ENCODE measurements around the gene ARHGAP33. TPM values are rescaled to one million over a fixed set of nuclear protein-coding genes. Genes with fewer than 3 reads are reported as not detected.

ARHGAP33 gene
- total and polyA plus RNA-seq, 2 experiments from 2014 or later, result 11.6 to 22.1 TPM

DNA sequence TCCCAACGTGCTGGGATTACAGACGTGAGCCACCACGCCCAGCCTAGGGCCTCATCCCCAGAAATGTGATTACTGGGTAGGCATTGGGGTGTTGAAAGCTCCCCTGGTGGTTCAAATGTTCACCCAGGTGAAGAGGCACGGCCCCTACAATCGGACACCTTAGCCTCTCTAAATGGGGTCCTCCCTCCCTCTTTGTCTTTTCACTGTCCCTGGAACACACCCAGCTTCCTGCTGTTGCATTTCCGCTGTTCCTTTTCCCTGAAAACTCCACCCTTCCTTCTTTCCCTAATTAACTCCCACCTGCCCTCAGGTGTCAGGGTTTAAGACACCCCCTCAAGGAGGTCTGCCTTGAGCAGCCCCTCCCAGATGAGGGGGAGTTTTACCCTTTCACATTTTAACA, 40.9 kb downstream of the ARHGAP33 start:
- H3K36me3 ChIP-seq (ENCODE audit: insufficient read depth), result no peaks in the 10 kb centered on the region
- no peaks in the 10 kb centered on the region; the same call in 2 of the 3 replicates for H3K9me3 Mint-ChIP-seq
- H3K4me3 ChIP-seq, result no peak overlapping the region
- peaks cover 4% of the 10 kb centered on the region; the same call in 1 of the 2 replicates for H3F3A ChIP-seq (replicated peaks; ENCODE audit: low read depth)
- H3K27ac ChIP-seq (ENCODE audit: low read depth), result peak overlapping the region; percentile 8; the same call in 1 of the 2 replicates
- H3K27ac Mint-ChIP-seq, result peak overlapping the region; percentile 53; the same call in 1 of the 2 replicates
- H3K4me2 ChIP-seq, result no peak overlapping the region
- peaks cover 9% of the 10 kb centered on the region for H3K27me3 Mint-ChIP-seq (ENCODE audit: insufficient read depth, low read depth, poor library complexity)
- TF ChIP-seq, protein P1, sequence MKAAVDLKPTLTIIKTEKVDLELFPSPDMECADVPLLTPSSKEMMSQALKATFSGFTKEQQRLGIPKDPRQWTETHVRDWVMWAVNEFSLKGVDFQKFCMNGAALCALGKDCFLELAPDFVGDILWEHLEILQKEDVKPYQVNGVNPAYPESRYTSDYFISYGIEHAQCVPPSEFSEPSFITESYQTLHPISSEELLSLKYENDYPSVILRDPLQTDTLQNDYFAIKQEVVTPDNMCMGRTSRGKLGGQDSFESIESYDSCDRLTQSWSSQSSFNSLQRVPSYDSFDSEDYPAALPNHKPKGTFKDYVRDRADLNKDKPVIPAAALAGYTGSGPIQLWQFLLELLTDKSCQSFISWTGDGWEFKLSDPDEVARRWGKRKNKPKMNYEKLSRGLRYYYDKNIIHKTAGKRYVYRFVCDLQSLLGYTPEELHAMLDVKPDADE (IDR thresholded peaks at IDR 0.05), result peak; percentile 30; the same call in 1 of the 2 replicates
- no peak for TF ChIP-seq JUNB (IDR thresholded peaks at IDR 0.05; ENCODE audit: unreplicated experiment)
- no peaks in the 10 kb centered on the region for H3K9me2 ChIP-seq (ENCODE audit: insufficient read depth)
- H3K4me1 Mint-ChIP-seq, result peaks cover 9% of the 10 kb centered on the region
- H3K4me1 ChIP-seq (ENCODE audit: insufficient read depth), result 0 out of 2 replicates have a peak, but pooled peaks cover 4% of the 10 kb centered on the region
- DNase-seq (ENCODE audit: low spot score) (peak; percentile 77), ATAC-seq (peak; percentile 53)
- no peak overlapping the region for H3K4me3 Mint-ChIP-seq
- H2AFZ ChIP-seq, result no peak overlapping the region
- H3K27me3 ChIP-seq (ENCODE audit: insufficient read depth), result no peaks in the 10 kb centered on the region
- no peaks in the 10 kb centered on the region for H3K36me3 Mint-ChIP-seq (ENCODE audit: low read depth)
- no peaks in the 10 kb centered on the region for H3K79me2 ChIP-seq (replicated peaks; ENCODE audit: insufficient read depth)
- no peaks in the 10 kb centered on the region for H4K20me1 ChIP-seq (replicated peaks; ENCODE audit: insufficient read depth)

DNA sequence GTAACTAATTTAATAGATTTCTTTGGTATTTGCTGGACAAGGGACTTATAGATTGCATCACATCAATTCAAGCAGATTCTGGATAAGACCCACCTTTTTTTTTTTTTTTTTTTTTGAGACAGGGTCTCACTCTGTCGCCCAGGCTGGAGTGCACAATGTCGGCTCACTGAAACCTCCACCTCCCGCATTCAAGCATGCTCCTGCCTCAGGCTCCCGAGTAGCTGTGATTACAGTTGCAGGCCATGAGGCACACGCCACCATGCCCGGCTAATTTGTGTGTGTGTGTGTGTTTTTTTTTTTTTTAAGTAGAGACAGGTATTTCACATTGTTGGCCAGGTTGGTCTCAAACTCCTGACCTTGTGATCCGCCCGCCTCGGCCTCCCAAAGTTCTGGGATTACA, 41.5 kb downstream of the ARHGAP33 start:
- ATAC-seq, result no peak
- no peaks in the 10 kb centered on the region for H4K20me1 ChIP-seq (replicated peaks; ENCODE audit: insufficient read depth)
- Mint-ChIP-seq H3K36me3 (ENCODE audit: low read depth) (no peaks in the 10 kb centered on the region), H3K4me1 (peaks cover 9% of the 10 kb centered on the region), H3K9me3 (no peaks in the 10 kb centered on the region; the same call in 2 of the 3 replicates), H3K27me3 (ENCODE audit: insufficient read depth, low read depth, poor library complexity) (peaks cover 9% of the 10 kb centered on the region), H3K4me3 (no peak overlapping the region), H3K27ac (no peak overlapping the region)
- H3K79me2 ChIP-seq (replicated peaks; ENCODE audit: insufficient read depth), result no peaks in the 10 kb centered on the region
- no peak for TF ChIP-seq EZH2phosphoT487 (IDR thresholded peaks at IDR 0.05; ENCODE audit: unreplicated experiment)
- TF ChIP-seq, protein P2, sequence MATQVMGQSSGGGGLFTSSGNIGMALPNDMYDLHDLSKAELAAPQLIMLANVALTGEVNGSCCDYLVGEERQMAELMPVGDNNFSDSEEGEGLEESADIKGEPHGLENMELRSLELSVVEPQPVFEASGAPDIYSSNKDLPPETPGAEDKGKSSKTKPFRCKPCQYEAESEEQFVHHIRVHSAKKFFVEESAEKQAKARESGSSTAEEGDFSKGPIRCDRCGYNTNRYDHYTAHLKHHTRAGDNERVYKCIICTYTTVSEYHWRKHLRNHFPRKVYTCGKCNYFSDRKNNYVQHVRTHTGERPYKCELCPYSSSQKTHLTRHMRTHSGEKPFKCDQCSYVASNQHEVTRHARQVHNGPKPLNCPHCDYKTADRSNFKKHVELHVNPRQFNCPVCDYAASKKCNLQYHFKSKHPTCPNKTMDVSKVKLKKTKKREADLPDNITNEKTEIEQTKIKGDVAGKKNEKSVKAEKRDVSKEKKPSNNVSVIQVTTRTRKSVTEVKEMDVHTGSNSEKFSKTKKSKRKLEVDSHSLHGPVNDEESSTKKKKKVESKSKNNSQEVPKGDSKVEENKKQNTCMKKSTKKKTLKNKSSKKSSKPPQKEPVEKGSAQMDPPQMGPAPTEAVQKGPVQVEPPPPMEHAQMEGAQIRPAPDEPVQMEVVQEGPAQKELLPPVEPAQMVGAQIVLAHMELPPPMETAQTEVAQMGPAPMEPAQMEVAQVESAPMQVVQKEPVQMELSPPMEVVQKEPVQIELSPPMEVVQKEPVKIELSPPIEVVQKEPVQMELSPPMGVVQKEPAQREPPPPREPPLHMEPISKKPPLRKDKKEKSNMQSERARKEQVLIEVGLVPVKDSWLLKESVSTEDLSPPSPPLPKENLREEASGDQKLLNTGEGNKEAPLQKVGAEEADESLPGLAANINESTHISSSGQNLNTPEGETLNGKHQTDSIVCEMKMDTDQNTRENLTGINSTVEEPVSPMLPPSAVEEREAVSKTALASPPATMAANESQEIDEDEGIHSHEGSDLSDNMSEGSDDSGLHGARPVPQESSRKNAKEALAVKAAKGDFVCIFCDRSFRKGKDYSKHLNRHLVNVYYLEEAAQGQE (IDR thresholded peaks at IDR 0.05; ENCODE audit: unreplicated experiment), result no peak
- no peak for TF ChIP-seq STAT1 (IDR thresholded peaks at IDR 0.05; ENCODE audit: unreplicated experiment)
- no peak for TF ChIP-seq EZH2 (IDR thresholded peaks at IDR 0.05; ENCODE audit: low read depth, unreplicated experiment)
- no peak for TF ChIP-seq NANOG (IDR thresholded peaks at IDR 0.05; ENCODE audit: borderline replicate concordance)
- TF ChIP-seq, protein P1 (IDR thresholded peaks at IDR 0.05), result no peak
- TF ChIP-seq, protein P3, sequence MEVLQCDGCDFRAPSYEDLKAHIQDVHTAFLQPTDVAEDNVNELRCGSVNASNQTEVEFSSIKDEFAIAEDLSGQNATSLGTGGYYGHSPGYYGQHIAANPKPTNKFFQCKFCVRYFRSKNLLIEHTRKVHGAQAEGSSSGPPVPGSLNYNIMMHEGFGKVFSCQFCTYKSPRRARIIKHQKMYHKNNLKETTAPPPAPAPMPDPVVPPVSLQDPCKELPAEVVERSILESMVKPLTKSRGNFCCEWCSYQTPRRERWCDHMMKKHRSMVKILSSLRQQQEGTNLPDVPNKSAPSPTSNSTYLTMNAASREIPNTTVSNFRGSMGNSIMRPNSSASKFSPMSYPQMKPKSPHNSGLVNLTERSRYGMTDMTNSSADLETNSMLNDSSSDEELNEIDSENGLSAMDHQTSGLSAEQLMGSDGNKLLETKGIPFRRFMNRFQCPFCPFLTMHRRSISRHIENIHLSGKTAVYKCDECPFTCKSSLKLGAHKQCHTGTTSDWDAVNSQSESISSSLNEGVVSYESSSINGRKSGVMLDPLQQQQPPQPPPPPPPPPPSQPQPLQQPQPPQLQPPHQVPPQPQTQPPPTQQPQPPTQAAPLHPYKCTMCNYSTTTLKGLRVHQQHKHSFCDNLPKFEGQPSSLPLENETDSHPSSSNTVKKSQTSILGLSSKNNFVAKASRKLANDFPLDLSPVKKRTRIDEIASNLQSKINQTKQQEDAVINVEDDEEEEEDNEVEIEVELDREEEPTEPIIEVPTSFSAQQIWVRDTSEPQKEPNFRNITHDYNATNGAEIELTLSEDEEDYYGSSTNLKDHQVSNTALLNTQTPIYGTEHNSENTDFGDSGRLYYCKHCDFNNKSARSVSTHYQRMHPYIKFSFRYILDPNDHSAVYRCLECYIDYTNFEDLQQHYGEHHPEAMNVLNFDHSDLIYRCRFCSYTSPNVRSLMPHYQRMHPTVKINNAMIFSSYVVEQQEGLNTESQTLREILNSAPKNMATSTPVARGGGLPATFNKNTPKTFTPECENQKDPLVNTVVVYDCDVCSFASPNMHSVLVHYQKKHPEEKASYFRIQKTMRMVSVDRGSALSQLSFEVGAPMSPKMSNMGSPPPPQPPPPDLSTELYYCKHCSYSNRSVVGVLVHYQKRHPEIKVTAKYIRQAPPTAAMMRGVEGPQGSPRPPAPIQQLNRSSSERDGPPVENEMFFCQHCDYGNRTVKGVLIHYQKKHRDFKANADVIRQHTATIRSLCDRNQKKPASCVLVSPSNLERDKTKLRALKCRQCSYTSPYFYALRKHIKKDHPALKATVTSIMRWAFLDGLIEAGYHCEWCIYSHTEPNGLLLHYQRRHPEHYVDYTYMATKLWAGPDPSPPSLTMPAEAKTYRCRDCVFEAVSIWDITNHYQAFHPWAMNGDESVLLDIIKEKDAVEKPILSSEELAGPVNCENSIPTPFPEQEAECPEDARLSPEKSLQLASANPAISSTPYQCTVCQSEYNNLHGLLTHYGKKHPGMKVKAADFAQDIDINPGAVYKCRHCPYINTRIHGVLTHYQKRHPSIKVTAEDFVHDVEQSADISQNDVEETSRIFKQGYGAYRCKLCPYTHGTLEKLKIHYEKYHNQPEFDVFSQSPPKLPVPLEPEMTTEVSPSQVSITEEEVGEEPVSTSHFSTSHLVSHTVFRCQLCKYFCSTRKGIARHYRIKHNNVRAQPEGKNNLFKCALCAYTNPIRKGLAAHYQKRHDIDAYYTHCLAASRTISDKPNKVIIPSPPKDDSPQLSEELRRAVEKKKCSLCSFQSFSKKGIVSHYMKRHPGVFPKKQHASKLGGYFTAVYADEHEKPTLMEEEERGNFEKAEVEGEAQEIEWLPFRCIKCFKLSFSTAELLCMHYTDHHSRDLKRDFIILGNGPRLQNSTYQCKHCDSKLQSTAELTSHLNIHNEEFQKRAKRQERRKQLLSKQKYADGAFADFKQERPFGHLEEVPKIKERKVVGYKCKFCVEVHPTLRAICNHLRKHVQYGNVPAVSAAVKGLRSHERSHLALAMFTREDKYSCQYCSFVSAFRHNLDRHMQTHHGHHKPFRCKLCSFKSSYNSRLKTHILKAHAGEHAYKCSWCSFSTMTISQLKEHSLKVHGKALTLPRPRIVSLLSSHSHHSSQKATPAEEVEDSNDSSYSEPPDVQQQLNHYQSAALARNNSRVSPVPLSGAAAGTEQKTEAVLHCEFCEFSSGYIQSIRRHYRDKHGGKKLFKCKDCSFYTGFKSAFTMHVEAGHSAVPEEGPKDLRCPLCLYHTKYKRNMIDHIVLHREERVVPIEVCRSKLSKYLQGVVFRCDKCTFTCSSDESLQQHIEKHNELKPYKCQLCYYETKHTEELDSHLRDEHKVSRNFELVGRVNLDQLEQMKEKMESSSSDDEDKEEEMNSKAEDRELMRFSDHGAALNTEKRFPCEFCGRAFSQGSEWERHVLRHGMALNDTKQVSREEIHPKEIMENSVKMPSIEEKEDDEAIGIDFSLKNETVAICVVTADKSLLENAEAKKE (CRISPR knock-in tag; IDR thresholded peaks at IDR 0.05), result no peak
- TF ChIP-seq JUNB (IDR thresholded peaks at IDR 0.05; ENCODE audit: unreplicated experiment), result no peak
- H2AFZ ChIP-seq, result no peak overlapping the region
- no peaks in the 10 kb centered on the region for H3K27me3 ChIP-seq (ENCODE audit: insufficient read depth)
- DNase-seq (ENCODE audit: low spot score), result no peak
- H3K4me2 ChIP-seq, result no peak overlapping the region
- H3K4me3 ChIP-seq, result no peak overlapping the region
- H3K36me3 ChIP-seq (ENCODE audit: insufficient read depth), result no peaks in the 10 kb centered on the region
- 0 out of 2 replicates have a peak, but pooled peaks cover 4% of the 10 kb centered on the region for H3K4me1 ChIP-seq (ENCODE audit: insufficient read depth)
- H3F3A ChIP-seq (replicated peaks; ENCODE audit: low read depth), result peaks cover 4% of the 10 kb centered on the region; the same call in 1 of the 2 replicates
- H3K9me2 ChIP-seq (ENCODE audit: insufficient read depth), result no peaks in the 10 kb centered on the region
- peak overlapping the region; percentile 8; the same call in 1 of the 2 replicates for H3K27ac ChIP-seq (ENCODE audit: low read depth)

All from GM23338 (cell line).